Measurements from ENCODE around the gene CCT2. TPM values are rescaled to one million over a fixed set of nuclear protein-coding genes. Genes with fewer than 3 reads are reported as not detected.
A peak's percentile ranks its signal among the peaks of the same experiment; 100 is the strongest.

Gene CCT2
- total and polyA plus RNA-seq, 9 of the 15 experiments (the other 6 are each of a cell fraction or from before 2014, with no cell fraction given) = 341 to 738 (median 490) TPM

DNA sequence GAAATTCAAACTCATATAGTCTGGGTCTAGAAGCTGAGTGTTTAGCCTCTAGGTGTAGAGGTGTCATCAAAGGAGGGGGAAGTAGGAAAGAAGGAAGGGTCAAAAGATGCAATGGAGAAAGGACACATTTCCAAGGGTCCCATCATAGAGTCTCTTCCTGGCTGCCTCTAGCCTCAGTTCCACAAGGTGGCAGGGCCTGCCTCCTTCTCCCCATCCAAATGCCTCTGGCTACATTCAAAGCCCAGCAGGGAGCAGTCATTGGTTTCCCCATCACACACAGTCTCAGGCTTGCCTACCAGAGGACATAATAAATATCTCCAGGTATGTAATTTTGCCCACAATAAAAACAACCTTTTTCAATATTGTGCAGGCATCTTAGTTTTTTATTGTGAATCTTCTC is 2.1 kb upstream of the CCT2 start (continued):
- TF ChIP-seq SMC3 (conservative IDR thresholded peaks at IDR 0.05; ENCODE audit: insufficient read depth, low read depth, low read length) (peak; percentile 70), ELF1 (tag; IDR thresholded peaks at IDR 0.05) (0 out of 2 replicates have a peak, but pooled peaks have one; percentile 38), KLF6 (CRISPR knock-in tag; IDR thresholded peaks at IDR 0.05; ENCODE audit: borderline replicate concordance) (no peak), RB1 (IDR thresholded peaks at IDR 0.05; ENCODE audit: low read depth) (0 out of 2 replicates have a peak, but pooled peaks have one; percentile 19), SRSF1 (IDR thresholded peaks at IDR 0.05; ENCODE audit: low read depth, low read length) (no peak), CC2D1A (IDR thresholded peaks at IDR 0.05) (peak; percentile 33; the same call in 1 of the 2 replicates), ILK (tag; IDR thresholded peaks at IDR 0.05; ENCODE audit: borderline replicate concordance, low read depth) (no peak), RAD21 (CRISPR knock-in tag; conservative IDR thresholded peaks at IDR 0.05 in 1 of 2, IDR thresholded peaks at IDR 0.05 in 1 of 2) (peak; percentile 66 to 82)
- TF ChIP-seq, protein P1, sequence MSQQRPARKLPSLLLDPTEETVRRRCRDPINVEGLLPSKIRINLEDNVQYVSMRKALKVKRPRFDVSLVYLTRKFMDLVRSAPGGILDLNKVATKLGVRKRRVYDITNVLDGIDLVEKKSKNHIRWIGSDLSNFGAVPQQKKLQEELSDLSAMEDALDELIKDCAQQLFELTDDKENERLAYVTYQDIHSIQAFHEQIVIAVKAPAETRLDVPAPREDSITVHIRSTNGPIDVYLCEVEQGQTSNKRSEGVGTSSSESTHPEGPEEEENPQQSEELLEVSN (IDR thresholded peaks at IDR 0.05; ENCODE audit: borderline replicate concordance in 1 of 2, extremely low read depth in 1 of 2, insufficient read depth in 1 of 2, insufficient read length in 1 of 2, low read depth in 1 of 2, low read length in 1 of 2, poor library complexity in 1 of 2, severe bottlenecking in 1 of 2) = no peak
- TF ChIP-seq, protein P2, sequence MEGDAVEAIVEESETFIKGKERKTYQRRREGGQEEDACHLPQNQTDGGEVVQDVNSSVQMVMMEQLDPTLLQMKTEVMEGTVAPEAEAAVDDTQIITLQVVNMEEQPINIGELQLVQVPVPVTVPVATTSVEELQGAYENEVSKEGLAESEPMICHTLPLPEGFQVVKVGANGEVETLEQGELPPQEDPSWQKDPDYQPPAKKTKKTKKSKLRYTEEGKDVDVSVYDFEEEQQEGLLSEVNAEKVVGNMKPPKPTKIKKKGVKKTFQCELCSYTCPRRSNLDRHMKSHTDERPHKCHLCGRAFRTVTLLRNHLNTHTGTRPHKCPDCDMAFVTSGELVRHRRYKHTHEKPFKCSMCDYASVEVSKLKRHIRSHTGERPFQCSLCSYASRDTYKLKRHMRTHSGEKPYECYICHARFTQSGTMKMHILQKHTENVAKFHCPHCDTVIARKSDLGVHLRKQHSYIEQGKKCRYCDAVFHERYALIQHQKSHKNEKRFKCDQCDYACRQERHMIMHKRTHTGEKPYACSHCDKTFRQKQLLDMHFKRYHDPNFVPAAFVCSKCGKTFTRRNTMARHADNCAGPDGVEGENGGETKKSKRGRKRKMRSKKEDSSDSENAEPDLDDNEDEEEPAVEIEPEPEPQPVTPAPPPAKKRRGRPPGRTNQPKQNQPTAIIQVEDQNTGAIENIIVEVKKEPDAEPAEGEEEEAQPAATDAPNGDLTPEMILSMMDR (IDR thresholded peaks at IDR 0.05 in 2 of 3, conservative IDR thresholded peaks at IDR 0.05 in 1 of 3; ENCODE audit: insufficient read depth in 2 of 3, low read depth in 1 of 3, low read length in 3 of 3) = peak; percentile 73 to 98 (median 96)
- TF ChIP-seq, protein P3, sequence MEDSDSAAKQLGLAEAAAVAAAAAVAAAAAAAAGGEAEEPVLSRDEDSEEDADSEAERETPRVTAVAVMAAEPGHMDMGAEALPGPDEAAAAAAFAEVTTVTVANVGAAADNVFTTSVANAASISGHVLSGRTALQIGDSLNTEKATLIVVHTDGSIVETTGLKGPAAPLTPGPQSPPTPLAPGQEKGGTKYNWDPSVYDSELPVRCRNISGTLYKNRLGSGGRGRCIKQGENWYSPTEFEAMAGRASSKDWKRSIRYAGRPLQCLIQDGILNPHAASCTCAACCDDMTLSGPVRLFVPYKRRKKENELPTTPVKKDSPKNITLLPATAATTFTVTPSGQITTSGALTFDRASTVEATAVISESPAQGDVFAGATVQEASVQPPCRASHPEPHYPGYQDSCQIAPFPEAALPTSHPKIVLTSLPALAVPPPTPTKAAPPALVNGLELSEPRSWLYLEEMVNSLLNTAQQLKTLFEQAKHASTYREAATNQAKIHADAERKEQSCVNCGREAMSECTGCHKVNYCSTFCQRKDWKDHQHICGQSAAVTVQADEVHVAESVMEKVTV (CRISPR knock-in tag; IDR thresholded peaks at IDR 0.05) = 0 out of 2 replicates have a peak, but pooled peaks have one; percentile 24
- TF ChIP-seq, protein P4, sequence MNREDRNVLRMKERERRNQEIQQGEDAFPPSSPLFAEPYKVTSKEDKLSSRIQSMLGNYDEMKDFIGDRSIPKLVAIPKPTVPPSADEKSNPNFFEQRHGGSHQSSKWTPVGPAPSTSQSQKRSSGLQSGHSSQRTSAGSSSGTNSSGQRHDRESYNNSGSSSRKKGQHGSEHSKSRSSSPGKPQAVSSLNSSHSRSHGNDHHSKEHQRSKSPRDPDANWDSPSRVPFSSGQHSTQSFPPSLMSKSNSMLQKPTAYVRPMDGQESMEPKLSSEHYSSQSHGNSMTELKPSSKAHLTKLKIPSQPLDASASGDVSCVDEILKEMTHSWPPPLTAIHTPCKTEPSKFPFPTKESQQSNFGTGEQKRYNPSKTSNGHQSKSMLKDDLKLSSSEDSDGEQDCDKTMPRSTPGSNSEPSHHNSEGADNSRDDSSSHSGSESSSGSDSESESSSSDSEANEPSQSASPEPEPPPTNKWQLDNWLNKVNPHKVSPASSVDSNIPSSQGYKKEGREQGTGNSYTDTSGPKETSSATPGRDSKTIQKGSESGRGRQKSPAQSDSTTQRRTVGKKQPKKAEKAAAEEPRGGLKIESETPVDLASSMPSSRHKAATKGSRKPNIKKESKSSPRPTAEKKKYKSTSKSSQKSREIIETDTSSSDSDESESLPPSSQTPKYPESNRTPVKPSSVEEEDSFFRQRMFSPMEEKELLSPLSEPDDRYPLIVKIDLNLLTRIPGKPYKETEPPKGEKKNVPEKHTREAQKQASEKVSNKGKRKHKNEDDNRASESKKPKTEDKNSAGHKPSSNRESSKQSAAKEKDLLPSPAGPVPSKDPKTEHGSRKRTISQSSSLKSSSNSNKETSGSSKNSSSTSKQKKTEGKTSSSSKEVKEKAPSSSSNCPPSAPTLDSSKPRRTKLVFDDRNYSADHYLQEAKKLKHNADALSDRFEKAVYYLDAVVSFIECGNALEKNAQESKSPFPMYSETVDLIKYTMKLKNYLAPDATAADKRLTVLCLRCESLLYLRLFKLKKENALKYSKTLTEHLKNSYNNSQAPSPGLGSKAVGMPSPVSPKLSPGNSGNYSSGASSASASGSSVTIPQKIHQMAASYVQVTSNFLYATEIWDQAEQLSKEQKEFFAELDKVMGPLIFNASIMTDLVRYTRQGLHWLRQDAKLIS (CRISPR knock-in tag; IDR thresholded peaks at IDR 0.05) = no peak
